ENCODE measurements around the gene GTF2IRD1. TPM values are rescaled to one million over a fixed set of nuclear protein-coding genes. Genes with fewer than 3 reads are reported as not detected.
"Not testable (repeated sequence)": the region's sequence is repeated elsewhere in the genome, so short reads cannot be mapped to it uniquely, and the experiment has no call there.

Gene GTF2IRD1
- total RNA-seq, 1 donor from 2014 or later: 49.1 TPM

DNA sequence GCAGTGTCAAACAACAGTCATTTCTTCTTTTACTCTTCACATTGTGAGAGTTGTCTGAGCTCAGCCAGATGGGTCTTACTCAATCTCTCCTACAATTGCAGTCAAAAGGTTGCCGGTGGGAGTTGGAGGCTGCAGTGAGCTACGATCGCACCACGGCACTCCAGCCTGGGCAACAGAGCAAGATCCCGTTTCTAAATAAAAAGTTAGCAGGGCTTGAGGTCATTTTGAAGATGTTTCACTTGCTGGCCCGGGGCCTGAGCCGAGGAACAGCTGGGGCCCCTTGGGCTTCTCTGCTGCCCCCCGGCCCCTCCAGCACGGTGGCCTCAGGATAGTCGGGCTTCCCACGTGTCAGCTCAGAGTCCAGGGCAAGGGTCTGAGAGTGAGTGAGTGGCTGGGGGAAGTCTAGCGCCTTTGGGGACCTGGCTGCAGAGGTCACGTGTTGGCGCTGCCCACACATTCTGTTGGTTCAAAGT lies 40.4 kb downstream of the GTF2IRD1 start:
- no peak for ATAC-seq

DNA sequence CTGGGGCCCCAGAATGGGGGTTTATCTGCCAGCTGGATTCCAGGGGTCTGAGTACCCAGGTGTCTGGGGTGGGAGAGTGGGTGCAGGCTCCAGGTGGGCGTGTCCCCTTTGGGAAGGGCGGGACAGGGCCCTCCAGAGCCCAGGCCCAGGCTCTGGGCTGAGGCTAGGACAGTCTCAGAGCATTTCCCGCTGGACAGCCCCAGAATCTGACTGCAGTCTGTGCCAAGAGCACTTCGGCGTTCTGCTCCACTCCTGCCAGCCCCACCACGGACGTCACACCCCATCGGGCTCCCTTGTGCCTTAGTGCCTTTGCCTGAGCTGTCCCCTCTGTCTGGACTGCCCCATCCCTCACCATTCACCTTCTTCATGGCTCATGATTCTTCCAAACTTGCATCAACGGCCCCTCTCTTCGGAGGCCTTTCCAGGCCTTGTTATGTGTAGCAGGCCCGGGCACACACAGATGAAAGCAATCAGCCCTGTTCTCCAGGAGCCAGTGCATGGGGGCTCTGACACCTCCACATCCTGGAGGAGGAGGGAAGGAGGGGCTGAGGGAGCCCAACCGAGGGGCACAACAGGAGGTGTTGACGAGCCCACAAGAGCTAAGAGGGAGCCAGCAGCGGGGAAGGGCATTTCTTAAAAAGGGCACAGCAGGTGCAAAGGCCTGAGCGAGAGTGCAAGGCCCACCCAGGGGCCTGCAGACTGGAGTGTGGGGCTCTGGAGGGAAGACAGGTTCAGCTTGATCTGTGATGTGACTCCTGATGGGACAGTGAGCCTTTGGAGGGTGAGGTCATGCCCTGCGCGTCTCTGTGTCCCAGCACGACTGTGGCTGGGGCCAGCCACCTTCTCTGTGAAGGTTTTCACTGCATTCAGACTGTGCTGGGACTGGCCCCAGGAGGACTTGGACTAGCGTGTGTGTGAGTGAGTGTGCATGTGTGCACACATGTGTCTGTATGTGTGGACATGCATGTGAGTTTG lies 41.7 kb downstream of the GTF2IRD1 start:
- ATAC-seq: peak; percentile 10

DNA sequence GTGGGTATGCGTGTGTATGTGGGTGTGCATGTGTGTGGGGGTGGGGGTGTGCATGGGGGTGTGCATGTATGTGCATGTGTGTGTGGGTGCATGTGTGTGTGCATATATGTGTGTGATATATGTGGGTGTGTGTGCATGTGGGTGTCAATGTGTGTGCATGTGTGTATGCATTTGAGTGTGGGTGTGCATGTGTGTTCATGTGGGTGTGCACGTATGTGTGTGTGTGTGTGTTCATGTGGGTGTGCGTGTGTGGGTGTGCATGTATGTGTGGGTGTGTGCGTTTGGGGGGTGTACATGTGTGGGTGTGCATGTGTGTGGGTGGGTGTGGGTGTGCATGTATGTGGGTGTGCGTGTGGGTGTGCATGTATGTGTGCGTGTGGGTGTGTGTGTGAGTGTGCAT lies 42.6 kb downstream of the GTF2IRD1 start:
- no peak for ATAC-seq

DNA sequence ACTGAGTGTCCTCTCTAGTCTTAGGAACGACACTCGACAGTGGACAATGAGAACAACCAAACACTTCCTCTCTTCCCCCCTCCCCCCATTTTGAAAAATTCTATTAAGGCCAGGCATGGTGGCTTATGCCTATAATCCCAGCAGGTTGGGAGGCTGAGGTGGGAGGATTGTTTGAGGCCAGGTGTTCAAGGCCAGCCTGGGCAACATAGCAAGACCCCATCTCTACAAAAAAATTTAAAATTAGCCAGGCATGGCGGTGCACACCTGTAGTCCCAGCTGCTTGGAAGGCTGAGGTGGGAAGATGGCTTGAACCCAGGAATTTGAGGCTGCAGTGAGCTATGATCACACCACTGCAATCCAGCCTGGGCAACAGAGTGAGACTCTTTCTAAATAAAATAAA lies 43.1 kb downstream of the GTF2IRD1 start:
- ATAC-seq: not testable (repeated sequence)

DNA sequence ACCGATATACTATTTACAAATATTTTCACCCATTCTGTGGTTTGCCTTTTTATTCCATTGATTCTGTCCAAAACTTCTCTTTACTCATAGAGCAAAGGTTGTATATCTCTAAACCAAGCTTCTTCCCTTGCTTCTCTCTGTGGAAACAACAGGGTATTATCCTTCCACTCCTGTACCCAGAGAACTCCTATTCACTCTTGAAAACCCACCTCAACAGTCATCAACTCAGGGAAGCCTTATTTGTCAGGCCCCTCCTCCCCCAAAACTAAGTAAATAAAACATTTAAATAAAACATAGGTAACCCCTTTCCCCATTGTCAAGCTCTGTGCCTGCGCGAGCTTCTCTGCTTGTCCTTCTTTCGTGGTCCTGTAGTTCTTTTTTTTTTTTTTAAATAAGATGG lies 44.6 kb downstream of the GTF2IRD1 start:
- ATAC-seq: no peak

DNA sequence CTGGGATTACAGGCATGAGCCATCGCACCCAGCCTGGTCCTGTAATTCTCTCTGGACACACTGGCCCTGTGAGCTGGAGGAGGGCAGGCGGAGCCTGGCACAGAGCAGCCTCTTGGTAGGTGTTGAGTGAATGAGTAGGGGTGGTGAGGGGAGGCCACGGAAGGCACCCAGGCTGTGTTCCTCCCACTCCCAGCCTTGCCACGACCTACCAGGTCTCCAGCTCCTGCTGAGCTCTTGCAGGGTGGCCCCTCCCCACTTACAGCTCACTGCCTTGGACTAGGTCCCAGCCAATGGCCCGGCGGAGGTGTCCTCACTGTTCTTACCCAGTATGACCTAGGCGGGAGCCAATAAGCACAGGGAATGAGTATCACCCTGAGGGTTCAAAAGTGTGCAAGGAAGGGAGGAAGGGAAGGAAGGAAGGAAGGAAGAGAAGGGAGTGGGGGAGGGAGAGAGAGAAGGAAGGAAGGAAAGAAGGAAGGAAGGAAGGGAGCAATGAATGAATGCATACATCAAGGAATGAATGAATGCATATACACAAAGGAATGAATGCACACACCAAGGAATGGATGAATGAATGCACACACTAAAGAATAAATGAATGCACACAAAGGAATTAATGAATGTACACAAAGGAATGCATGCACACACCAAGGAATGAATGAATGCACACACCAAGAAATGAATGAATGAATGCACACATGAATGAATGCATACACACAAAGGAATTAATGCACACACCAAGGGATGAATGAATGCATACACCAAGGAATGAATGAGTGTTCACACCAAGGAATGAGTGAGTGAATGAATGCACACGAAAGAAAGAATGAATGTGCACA lies 45.5 kb downstream of the GTF2IRD1 start:
- ATAC-seq: no peak

DNA sequence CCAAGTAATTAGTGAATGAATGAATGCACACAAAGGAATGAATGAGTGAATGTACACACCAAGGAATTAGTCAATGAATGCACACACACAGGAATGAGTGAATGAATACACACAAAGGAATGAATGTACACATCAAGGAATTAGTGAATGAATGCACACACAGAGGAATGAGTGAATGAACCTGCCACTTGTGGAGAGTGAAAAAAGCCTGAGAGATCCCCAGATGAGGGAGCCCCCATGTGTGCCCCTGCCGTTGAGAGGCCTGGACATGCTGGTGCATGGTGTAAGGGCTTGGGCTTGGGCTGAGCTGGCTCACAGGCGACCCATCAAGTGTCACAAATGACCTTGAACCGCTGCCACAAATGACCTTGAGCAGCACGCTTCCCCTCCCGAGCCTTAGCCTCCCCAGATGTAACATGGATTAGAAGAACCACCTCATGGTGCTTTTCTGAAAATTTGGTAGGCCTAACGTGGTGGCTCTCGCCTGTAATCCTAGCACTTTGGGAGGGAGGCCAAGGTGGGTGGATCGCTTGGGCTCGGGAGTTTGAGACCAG lies 46.2 kb downstream of the GTF2IRD1 start:
- ATAC-seq: no peak

DNA sequence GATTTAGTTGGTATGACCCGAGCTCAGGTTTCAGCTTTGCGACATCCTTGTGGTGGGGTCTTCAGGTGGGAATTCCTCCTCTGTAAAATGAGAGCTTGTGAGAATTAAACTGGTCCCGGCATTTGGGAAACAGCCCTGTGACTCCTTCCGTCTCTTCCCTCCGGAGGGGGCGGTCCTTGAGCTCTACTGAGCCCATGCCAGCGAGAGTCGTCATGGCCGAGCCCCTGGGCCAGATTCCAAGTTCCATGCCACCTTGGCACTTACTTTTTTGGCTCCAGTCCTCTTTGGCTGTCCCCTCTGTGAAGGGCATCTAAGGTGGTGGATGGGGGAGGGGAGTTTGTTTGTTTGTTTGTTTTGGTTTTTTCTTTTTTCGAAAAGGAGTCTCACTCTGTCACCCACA lies 47.6 kb downstream of the GTF2IRD1 start:
- ATAC-seq: peak; percentile 30

DNA sequence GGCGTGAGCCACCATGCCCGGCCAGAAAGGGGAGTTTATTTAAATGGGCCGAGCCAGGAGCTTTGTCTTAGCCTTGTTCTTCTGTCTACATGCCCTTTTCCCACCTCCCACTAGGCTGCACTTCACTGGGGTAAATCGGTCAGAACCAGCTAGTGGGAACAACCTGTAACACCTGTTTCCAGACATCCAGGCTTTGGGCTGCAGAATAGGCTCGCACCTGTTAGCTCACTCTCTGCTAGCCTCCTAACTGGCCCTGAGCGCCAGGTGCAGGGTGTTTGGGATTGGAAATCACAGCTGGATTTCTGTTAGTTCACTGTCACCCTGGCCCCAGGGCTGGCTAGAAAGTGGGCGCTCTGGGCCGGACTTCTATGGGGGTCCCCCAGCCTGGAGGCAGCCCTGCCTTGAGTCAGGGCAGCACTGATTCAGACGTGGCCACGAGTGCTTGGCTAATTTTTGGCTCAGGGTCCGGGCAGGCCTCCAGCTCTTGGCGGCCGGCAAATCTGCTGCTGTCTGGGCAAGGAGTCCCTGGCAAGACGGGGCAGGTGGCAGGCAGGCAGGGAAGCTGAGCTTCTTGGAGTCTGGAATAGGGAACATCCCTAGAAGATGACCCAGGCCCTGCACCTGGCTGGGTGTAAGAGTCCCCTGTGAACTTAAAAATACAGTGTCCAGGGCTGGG lies 48.6 kb downstream of the GTF2IRD1 start:
- peak; percentile 92 for ATAC-seq

DNA sequence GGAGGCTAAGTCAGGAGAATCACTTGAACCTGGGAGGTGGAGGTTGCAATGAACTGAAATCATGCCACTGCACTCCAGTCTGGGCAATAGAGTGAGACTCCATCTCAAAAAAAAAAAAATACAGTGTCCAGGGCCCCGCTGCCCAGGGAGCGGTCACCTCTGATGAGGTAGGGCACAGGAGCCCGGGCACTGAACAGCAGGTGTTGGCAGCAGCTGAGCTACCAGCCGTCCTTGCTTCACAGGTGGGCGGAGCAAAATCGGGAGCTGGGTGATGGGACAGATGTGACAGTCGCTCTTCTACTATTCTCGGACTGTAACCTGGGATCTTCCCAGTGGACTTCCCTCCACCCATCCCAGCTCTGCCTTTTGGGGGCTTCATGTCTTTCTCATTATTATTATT lies 49.4 kb downstream of the GTF2IRD1 start:
- ATAC-seq: no peak

DNA sequence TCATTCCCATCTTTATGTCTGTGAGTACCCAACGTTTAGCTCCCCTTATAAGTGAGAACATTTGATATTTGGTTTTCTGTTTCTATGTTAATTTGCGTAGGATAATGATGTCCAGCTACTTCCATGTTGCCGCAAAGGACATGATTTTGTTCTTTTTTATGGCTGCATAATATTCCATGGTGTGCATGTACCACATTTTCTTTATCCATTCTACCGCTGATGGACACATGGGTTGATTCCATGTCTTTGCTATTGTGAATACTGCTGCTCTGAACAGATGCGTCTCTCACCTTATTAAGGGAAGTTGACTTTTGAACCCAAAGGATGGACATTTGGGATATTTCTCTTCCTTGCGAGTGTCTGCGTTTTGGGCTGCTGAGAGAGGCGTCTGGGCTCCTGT lies 50.2 kb downstream of the GTF2IRD1 start:
- ATAC-seq: no peak

DNA sequence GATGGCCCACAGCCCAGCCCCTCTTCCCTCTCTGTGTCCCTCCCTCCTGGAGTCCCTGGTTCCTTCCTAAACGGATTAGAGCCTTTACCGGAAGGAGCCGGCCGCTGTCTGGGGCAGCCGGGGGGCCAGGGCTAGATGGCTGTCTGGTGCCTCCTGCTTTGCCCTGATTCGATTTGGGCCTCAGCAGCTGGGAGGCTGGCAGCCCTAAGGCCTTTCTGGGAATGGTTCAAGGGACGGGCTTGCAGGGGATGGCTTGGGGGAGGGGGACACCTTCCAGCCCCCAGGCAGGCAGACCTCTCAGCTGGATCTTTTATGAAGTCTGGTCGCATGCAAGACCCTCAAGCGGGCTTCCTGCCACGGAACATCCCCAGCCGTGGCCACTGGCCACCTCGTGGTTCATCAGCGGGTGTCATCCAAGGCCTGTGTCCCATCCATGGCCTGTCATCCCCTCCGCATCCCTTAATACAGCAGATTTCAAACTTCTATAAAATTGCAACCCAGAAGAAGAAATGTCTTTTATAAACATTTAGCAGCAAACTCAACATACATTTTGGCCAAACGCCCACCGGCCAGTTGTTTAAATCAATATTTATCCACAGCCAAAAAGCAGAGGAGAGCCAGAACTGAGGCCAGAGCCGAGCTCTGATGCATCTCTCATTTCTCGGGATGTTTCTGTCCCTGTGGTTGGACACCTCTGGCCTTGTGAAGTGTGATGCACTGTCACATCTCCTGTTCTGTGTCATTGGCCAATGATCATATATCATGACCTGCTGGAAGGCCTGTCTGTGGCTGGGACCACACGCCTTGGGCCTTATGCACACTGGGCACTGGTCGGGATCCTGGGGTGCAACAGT lies 52.0 kb downstream of the GTF2IRD1 start:
- no peak for ATAC-seq

DNA sequence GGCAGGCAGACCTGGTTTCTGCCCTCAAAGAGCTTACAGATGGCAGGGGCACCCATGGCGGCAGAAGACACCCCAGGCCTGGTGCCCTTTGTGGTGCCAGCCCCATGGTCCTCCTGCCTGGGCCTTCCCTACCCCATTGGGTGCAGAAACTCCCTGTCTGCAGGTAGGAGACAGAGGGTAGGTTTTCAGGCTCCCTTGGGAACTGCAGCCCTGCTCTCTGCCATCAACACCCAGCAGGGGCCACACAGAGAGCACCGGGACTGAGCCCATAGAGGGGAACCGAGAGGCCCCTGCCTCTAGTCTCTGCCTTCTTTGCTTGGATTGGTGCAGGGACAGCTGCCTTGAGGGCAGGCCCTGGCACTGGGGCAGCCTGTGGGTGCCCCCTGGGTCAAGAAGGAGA lies 52.6 kb downstream of the GTF2IRD1 start:
- ATAC-seq: no peak

DNA sequence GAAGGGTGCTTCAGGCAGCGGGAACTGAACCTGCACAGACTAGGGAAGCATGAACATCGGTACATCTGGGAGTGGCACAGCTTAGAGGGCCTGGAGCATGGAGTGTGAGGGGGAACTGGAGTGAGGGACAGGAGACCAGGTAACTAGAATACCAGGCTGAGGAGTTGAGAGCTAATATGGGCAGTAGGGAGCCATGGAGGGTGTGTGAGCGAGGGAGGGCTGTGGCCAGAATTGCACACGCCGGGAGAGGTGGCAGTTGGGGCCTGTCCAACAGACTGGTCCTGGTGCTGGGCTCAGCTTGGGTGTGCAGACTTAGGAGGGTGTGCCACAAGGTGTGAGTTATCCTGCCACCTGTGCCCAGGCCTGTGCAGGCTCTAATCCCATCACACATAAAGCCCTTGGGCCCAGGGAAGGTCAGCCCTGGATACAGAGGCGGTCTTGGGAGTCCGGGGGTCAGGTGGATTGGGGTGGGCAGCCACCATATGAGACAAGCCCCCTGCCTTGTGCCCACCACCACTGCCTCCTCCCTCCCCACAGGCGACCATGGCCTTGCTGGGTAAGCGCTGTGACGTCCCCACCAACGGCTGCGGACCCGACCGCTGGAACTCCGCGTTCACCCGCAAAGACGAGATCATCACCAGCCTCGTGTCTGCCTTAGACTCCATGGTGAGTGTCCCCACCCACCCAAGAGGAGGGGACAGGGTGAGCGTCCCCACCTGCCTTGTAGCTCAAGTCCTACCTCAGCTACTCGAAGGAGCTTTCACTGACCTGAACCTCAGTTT lies 54.0 kb downstream of the GTF2IRD1 start:
- peak; percentile 41 for ATAC-seq

DNA sequence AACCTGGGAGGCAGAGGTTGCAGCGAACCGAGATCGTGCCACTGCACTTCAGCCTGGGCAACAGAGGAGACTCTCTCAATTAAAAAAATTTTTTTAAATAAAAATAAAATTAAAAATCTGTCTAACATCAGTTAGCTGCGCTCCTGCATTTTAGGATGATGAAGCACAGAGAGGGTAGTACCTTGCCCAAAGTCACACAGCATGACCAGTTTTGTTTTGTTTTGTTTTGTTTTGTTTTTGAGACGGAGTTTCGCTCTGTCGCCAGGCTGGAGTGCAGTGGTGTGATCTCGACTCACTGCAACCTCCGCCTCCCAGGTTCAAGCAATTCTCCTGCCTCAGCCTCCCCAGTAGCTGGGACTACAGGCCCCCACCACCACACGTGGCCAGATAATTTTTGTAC lies 55.7 kb downstream of the GTF2IRD1 start:
- ATAC-seq: not testable (repeated sequence)

DNA sequence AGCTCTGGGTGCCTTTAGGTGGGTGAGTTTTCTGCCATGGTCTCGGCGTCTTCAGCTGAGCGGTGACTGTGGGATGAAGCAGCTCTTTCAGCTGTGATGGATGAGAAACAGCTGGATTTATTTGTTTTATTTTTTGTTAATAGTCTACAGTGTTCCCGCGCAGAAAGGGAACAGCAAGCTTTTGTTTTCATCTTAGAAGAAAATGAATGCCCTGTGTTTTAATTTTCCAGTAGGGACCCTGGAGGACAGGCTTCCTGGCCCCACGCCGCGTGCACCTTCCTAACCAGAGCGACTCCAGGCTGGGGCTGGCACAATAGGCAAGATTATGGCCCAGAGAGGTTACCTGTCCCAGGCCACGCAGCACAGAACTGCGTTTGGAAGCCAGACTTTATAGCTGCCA lies 57.6 kb downstream of the GTF2IRD1 start:
- no peak for ATAC-seq

DNA sequence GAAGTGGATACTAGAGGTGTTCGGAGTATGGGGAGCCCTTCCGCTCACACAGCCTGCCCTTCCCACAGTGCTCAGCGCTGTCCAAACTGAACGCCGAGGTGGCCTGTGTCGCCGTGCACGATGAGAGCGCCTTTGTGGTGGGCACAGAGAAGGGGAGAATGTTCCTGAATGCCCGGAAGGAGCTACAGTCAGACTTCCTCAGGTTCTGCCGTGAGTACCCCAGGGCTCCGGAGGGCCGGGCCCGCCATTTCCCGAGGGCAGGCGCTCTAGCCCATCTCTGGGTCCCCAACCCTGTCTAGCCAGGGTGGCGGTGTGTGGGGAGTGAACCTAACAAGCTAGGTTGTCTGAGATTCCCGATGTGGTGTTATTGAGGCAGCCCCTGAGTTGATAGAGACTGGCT lies 59.1 kb downstream of the GTF2IRD1 start:
- no peak for ATAC-seq

DNA sequence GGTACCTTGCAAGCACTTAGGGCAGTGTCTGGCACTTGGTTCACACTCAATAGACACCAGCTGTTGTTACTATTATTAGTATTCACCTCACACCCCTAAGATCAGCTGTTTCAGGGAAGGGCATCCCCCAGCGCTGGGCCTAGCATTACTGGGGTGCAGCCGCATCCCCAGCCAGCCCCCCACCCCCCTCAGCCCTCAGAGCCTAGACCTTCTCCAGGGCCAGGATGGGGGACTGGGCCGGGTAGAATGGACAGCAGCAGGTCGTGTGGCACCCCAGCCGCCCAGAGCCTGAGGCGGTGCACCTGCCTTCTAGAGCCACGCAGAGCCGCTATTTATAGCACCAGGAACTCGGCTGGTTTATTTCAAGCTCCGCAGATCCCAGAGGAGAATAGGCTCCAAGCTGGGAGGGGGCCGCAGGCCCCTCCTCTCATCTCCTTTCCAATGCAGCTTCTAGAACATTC lies 60.5 kb downstream of the GTF2IRD1 start:
- no peak for ATAC-seq

DNA sequence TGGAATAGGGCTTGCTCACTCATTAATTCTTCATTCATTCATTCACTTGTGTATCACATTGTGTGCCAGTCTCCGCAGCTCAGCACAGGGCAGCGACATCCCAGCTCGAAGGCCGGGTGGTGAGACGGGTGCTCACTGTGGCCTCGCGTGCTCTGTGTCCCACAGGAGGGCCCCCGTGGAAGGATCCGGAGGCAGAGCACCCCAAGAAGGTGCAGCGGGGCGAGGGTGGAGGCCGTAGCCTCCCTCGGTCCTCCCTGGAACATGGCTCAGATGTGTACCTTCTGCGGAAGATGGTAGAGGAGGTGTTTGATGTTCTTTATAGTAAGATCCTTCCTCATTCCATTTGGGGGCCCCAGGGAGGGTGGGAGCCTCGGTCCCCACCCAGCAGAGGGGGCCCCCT lies 61.6 kb downstream of the GTF2IRD1 start:
- ATAC-seq: no peak

DNA sequence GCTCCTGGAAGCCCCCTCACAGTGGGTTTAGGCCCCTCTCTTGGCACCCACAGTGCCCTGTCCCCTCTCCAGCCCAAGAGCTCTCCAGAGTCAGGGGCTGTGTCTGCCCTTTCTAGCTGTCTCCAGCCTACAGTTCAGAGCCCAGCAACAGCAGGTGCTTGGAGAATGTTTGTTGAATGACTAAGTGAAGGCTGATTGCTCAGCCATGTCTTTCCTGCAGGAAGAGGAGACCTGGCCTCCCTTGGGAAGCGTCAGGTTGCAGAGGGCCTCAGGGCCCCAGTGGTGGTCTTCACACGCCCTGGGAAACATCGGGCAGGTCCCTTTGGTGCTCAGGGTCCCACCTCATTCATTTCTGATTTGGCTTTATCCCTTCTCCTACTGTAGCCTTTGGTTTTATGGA lies 62.5 kb downstream of the GTF2IRD1 start:
- no peak for ATAC-seq

DNA sequence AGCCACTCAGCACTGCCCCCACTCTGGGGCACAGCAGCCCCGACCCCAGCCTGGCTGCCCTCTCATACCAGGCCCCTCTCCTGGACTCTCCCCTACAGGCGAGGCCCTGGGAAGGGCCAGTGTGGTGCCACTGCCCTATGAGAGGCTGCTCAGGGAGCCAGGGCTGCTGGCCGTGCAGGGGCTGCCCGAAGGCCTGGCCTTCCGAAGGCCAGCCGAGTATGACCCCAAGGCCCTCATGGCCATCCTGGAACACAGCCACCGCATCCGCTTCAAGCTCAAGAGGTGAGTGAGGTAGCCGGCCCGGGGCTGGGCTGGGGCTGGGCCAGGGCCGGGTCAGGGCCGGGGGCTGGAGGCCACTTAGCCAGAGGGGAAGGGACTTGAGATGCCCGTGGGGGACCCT lies 64.3 kb downstream of the GTF2IRD1 start:
- ATAC-seq: no peak
